GM19240 (cell line): ENCODE measurements around the gene FAM83G.

ENCODE experiments used
- DNase-seq: peaks from one replicate; pipeline ENCODE4 v3.0.0; 2011; ENCODE audit warnings: low spot score; ENCODE audit not compliant: insufficient read length

The FAM83G gene

DNA sequence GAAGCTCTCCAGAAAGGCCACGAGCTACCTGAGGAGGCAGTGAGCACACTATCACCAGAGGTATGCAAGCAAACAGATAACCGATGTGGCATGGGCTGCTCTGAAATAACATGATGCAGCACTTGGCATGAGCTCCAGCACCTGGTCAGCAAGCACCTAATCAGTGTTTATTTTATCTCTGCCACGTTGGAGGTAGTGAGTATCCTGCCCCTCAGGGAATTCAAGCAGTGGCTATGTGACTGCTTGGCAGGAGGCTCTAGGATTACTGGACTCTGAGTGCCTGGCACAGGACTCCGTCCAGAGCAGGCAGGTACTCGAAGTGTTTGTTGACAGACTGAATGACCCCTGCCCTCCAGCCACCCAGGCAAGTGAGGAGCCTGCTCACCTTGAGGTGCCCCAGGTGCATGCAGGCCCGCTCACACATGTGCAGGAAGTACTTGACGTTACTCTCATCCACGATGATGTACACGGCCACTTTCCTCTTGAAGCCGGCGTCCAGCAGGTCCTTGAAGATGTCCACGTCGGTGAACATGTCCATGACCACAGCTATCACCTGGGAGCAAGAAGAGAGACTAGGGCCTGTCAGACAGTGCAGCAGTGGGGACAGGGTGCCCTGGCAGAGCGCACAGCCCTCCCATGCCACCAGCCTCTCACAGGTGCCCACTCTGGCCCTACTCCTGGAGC lies 16.6 kb downstream of the FAM83G start:
- no peak for DNase-seq

DNA sequence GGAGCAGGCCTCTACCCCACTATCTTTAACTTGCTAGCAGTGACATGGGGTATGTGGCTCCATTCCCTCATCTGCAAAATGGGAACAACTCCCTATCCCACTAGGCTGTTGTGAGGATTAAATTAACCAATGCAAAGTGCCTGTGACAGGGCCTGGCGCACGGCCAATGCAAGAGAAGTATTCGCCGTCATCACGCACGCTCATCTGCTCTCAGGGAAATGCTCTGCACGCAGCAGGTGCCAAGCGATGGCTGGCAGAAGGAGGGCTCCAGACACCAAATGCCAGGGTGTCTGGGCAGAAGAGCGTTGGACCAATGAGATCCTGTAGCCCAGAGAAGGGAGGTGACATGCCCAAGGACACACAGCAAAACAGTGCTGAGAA lies 17.3 kb downstream of the FAM83G start:
- no peak for DNase-seq

DNA sequence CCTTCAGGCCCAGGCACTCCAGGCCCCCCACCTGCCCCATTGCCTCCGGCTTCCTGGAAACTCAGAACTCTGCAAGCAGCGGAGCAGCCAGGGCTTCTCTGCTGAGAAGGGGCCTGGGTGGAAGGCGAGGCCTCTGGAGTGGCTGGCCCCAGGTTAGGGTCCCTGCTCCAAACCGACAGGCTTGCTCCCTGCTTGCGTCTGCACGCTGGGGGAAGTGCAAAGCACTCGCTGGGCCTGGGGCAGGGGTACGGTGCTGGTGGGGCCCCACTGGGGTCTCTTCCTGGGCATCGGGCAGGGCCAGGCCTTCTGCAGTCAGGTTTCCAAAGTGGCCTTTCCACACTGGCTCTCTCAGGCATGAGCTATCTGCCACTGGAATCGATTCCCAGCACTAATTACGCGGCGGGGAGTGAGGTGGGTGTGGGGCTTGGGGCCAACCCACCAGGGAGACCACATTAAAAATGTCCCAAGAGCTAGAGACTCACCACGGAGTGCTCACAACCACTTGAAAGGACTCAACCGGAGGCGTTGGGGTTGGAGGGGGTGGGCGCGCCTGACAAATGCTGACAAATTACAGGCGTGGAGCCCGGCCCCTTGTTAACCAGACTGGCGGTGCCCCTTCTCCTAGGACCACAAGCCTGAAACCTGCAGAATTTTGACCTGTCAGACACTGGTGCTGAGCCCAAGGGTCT lies 17.9 kb downstream of the FAM83G start:
- no peak for DNase-seq

DNA sequence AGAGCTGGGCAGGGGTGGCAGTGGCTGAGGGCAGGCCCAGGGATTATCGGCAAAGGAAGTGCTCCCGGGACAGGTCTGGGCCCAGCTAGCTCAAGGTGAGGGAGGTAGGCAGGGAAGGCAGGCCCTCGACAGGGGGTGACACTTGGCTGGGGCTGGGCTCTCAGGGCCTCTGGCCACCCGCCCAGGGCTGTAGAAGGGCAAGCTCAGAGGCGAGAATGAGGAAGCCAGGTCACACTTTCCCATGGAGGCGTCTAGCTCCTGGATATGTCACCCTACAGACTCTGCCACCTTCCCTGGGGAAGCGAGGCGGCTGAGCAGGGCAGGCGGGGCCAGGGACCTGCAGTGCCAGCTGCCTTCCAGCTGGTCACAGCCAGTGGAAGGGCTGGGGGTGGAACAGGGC lies 19.1 kb downstream of the FAM83G start:
- DNase-seq: no peak

DNA sequence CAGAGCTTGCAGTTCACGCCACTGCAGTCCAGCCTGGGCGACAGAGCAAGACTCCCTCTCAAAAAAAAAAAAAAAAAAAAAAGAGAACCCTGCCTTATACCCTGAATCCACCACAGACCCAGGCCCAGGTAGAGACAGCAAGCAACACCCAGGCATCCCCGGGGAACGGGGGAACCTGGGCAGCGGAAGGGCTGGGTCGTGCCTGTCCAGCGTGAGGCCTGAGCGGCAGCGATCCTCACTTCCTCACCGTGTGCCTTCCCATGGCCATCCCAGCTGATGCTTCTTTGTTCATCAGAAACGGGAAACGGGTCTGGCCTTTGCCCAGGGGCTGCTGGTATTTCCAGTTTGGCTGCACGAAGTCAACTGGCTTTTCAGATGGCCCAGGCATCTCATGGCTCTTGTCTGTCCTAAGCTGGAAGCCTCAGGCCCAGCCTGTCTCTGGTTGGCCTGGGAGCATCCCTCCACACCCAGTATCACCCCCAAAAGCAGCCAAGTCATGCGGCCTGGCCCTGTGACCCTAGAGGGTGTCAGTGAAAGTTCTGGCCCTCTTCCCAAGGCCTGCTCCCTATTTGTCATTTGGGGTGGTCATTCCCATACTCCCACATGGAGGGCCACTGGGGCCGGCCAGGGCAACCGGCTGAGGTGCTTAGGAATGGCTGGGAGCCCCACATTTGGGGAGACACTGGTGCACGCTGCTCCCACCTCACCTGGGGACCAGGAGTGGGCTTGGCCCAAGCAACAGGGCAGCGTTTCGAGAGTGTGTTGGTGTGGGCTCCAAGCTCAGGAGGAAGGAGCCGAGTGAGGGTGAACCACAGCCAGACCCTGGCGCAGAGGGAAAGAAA lies 20.1 kb downstream of the FAM83G start:
- no peak for DNase-seq

DNA sequence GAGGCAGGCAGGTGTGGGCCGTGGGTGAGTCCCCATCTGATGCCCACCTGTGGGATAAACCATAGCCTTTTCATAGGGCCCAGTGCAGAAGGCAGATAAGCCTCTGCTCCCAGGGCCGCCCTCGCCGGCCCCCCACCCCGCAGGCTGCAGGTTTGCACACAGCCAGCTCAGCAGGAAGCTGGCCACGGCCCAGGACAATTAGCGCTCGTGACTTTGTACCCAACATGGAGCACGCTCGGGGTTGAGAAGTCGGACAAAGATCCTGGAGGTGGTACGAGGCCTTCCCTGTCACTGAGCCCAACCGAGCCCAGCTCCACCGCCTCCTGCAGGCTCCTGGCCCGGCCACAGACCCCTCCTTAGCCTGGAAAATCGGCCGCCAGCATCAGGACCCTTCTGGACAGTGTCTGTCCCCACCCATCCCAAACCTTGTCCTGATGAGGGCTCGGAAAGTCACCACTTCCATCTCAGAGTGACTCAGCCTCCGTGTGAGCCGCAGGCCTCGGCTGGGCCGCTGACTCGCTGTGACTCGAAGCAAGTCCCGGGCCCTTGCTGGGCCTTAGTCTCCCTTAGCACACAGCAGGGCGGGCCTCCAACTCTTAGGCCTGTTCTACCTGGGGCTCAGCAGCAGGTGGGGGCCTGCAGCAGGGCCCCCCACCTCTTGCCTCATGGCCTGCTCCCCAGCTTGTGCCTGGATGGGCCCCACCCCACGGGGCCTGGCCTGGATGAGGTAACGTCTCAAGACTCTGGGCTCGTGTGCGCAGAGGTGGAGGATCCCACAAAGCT lies 22.7 kb downstream of the FAM83G start:
- no peak for DNase-seq

DNA sequence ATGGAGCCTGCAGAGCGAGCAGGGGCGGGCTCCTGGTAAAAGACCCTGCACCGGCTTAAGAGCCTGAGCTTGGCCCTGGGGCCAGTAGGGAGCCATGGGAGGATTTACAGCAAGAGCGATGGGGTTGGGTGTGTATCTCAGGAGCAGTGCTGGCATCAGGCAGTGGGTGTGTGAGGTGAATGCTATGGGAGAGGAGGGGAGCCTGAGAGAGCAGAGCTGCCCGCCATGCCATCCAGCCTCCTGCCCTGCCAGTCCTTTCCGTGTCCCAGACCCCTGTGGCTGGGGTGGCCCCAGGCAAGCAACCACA lies 23.3 kb downstream of the FAM83G start:
- DNase-seq: no peak

DNA sequence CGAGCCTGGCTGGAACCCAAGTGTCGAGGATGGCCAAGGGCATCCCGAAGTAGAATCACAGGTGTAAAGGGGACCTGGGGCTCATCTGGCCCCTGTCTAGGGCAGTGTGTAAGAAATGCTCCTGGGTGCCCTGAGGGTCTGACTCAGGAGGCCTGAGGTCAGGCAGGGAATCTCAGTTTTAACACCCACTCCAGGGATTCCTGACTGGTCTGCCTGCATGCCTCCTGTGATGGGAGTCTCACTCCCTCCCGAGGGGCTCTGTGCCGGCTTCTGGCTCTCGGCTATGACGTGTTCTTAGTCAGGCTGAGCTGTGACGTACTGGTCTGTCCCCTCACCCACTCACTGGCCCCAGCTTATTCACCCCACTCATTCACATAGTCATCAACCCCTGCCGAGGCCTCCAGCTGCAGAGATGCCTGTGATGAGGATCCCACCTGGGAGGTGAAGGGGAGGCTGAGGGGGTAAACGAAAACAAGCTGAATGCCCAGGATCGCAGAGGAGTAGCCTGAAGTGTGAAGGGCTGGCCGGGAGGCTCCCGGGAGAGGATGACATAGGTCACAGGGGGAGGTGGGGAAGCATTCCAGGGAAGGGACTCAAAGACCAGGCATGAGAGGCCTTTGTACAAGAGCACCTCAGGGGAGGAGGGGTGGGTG lies 23.8 kb downstream of the FAM83G start:
- DNase-seq: no peak

DNA sequence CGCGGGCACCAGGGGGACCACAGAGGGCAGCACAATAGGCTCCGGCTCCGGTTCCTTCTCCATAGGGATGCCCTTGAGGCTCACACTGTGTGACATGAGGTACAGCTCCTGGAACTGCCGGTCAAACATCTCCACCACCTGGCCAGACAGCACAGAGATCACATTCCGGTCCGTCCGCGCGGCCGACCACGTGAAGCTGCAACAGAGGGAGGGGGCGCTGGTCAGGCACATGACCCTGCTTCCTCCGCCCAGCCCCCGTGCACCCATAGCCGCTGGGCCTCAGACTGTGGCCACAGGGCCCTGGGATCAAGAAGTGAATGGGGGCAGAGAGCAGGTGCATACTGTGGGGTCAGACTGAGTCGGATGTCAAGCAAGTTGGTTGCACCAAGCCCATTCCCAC lies 25.9 kb downstream of the FAM83G start:
- DNase-seq: no peak

DNA sequence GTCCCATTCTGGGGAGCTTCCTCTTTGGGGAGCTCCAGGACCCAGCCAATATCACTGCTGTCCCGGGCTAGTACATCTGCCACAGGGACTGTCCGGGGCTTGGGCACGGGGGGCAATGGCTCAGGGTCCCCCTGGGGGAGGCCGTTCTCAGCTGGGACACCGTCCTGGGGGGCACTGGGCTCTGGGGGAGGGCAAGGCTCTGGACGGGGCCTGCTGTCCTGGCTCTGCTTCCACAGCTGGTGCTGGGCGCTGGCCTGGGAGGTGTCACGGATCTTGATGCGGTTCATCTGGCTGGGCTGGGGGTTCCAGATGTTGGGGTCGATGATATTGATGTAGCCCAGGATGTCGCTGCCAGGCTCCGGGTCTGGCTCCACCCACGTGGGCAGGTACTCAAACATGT lies 26.5 kb downstream of the FAM83G start:
- DNase-seq: no peak

DNA sequence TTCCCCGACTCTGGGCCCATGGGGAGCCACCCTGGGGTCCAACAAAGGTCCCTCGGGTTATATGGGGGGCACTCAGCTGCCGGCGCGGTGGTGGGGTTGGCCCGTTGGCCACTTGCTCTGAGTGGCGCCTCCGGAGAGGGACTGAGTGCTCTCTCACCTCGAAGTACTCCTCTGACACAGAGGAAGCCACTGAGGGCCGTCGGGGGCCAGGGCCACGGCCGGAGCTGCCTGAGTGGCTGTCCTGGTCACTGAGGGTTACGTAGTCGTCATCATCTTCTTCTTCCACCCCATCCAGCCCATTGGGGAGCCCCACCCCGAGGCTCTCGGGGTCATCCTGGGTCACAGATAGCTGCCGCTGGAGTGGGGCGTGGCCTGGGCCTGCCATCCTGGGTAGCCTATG lies 26.9 kb downstream of the FAM83G start:
- DNase-seq: no peak

DNA sequence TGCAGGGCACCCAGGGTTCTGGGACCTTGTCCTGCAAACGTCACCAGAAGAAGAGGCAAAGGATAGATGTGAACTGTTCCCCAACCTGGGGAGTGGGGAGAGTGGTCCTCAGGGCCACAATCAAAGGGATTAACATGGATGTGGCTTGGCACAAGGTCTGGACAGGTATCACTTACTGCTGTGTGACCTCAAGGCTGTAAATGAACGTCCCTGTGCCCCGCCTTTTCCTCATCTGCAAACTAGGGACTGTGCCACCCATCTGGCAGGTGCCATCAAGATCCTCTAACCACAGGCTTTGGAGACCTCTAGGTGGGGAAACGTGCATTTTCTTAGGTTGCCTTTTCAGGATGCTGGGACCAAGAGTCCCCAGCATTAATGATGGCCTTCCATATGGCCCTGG lies 27.5 kb downstream of the FAM83G start:
- no peak for DNase-seq

DNA sequence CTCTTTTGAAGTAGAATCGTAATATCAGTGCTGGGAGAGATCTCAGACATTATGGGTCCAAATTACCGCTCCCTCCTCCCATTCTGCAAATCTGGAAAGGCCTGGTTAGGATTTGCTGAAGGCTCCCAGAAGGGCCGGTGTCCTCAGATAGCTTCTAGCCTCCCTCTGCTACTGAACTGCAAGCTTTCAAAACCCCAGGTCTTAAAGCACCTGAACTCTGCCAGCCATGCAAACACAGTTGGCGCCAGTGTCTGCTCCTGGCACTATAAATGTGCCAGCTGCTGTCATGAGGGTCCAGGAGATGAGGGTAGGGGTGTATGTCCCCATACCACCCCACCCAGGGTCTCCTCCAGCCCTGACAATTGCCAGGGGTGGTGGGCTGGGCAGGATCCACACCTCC lies 28.4 kb downstream of the FAM83G start:
- DNase-seq: no peak

DNA sequence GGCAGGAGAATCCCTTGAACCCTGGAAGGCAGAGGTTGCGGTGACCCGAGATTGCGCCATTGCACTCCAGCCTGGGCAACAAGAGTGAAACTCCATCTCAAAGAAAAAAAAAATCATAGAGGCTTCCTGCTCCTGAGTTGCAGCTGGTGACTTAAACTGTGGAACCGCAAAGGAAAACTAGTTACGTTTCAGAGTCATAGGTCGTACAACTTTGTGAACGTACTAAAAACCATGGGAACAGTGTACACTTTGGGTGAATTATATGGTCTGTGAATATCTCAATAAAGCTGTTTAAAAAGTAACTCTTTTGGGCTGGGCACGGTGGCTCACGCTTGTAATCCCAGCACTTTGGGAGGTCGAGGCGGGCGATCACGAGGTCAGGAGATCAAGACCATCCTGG lies 29.0 kb downstream of the FAM83G start:
- DNase-seq: no peak

DNA sequence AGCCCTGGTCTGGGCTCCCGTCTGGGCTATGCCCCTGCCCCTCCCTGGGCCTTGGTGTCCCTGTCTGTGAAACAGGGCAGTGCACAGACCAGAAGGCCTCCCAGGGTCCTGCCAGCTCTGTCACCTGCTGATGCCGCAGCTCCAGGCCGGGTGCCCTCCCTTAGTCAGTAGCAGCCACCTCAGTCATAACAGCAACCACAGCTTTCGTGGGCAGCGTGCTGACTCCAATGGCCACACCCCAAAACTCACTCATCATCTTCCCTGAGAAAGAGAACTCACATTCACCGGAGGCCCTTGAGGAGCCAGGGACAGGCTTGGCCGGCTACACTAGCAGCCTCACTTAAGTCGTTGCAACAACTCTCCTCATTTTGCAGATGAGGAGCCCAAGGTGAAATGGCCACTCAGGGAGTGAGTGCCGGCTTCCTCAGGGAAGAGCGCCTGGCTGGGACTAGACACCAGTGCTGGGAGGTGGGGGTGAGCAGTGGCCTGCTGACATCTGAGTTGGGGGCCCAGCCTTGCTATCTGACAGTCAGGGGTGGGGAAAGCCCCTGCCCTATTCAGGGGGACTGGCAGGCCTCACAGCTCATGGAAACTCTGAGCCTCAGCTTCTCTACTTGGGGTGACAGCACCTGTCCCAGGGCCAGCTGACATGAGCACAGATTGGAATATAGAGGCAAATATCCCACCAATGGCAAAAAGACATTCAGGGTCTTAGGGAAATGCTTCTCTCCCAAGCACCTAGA lies 30.0 kb downstream of the FAM83G start:
- no peak for DNase-seq

DNA sequence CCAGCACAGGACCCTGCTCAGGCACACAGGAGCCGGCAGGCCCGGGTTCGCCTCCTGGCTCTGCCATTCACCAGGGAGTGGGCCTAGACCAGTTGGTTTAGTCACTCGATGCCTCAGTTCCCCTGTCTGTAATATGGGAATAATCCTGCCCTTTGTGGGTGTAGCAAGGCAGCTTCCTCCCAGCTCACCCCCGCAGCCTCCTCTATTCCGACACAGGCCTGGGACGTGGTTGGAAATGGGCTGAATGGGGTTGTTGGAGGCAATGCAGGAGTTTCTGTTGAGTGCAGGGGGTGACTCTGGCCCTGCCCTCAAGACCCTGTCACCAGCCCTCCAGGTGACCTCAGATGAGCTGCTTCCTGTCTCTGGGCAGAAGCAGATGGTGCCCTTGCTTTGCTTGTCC lies 32.8 kb downstream of the FAM83G start:
- DNase-seq: no peak

DNA sequence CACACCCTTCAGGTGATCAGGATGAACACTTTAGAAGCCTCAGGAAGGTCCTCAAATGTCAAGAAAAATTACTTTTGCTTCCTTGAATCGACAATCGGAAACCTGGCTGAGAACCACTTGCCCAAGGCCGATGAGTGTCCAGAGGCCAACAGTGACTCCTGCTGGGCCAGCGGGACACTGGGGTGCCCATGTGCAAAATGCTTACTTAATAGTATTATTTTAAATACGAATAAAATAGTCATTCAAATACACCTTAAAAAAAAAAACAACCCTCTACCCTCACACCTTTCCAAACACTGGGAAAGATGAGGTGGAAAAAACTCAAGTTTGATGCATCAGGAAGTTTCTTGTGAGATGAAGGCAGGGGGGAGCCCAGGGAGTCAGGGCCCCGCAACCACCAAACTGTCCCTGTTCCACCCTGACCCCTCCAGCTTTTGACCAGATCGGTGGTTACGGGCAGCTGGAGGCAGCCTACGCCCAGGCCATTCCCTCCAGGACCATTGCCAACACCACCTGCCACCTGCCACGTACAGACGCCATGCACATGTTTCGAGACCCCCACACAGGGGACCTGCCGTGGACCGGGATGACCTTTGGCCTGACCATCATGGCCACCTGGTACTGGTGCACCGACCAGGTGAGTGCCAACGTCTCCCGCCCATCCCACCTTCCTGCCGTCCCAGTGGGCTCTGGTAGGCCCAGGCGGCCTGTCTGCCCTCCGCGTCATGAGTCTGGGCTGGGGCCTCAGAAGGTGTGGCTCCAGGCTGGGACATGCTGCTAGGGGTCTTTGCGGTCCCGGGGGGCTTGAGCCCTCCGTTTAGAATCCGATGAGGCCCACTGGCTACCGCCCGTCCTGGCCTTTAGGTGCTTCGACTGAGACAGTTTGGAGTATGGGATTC lies 33.7 kb downstream of the FAM83G start:
- no peak for DNase-seq

DNA sequence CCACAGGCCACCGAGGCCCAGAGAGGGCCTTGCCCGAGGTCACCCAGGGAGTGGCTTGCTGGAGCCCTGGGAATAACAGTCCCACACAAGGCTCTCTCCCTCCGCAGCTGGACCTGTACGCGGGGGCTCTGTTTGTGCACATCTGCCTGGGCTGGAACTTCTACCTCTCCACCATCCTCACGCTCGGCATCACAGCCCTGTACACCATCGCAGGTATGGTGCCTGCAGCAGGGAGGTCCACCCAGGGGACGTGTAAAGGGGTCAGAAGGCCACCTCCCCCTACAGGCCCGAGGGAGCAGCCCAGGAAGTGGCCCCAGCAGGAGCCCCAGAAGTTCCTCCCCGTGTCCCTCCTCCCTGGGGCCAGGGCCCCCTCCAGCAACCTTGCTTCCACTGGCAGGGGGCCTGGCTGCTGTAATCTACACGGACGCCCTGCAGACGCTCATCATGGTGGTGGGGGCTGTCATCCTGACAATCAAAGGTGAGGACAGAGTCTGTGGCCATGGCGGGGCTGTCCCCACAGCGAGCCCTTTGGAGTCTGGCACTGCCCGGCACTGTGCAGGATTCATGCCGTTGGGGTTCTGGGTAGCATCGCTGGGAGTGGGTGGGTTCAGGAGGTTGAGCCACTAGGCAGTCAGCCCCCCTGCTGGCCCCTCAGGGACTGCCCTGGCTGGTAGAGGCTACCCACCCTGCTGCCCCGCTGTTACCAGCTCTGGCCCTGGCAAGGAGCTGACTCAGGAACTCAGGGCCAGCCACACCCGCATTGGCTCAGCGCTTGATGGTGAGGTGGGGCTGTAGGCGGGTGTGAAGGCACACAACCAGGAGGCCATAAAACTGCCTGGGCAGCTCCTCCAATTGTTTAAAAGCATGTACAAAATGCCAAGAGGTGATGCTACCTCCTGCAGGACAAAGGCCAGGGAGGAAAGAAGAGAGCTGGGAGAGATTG lies 35.3 kb downstream of the FAM83G start:
- DNase-seq: no peak

DNA sequence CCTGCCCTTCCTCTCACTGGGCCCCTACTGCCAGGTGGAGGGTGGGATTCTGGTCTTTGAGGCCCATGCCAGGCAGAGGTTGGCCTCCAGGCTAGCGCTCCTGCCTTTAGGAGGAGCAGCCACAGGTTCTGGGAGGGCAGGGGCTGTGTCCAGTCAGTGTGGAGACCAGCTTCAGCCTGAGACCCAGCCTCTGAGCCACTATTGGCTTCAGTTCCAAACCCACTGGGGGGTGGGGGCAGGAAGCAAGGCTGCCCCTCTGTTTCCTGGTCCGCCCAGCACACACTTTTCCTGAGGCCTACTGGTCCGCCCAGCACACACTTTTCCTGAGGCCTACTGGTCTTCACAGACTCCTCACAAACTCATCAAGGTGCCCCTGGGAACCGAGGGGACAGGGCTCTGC lies 36.2 kb downstream of the FAM83G start:
- DNase-seq: no peak
